Measurements from ENCODE around the gene SYNGAP1. TPM values are rescaled to one million over a fixed set of nuclear protein-coding genes. Genes with fewer than 3 reads are reported as not detected.

The SYNGAP1 gene
- total and polyA plus RNA-seq, 2 of the 4 experiments (the other 2 are of a cell fraction) = 1.4 to 17.0 TPM

GRCh38 chr6:33427585-33428223 is 7.8 kb downstream of the SYNGAP1 start:
- ChIA-PET POLR2A (ENCODE audit: unreplicated experiment) (no interaction called here), CTCF (no interaction called here)
- peak overlapping the region; percentile 72 for H3K9ac ChIP-seq (ENCODE audit: low read depth, low read length)
- H3K4me2 ChIP-seq (ENCODE audit: low read depth, low read length) = peak overlapping the region; percentile 88
- TF ChIP-seq CHD1 (IDR thresholded peaks at IDR 0.05; ENCODE audit: low read depth, low read length) = no peak
- TF ChIP-seq BHLHE40 (IDR thresholded peaks at IDR 0.05; ENCODE audit: low read depth, low read length) = peak; percentile 30; the same call in 1 of the 2 replicates
- peak; percentile 72; the same call in 1 of the 2 replicates for TF ChIP-seq MXI1 (IDR thresholded peaks at IDR 0.05; ENCODE audit: borderline replicate concordance, low read depth, low read length)
- H3K4me3 ChIP-seq (ENCODE audit: insufficient read depth, low read depth, low read length) = peak overlapping the region; percentile 94
- DNase-seq = no peak
- peak overlapping the region in 1 of 2 experiments; percentile 46; a peak in 1 of 4 replicates for H4K8ac ChIP-seq (ENCODE audit: low read depth in 2 of 2, low read length in 2 of 2)
- intact Hi-C loops (cut with micrococcal nuclease) = no loop called here
- H4K5ac ChIP-seq (ENCODE audit: low read depth, low read length) = no peak overlapping the region
- peak overlapping the region; percentile 38 for H2BK5ac ChIP-seq (ENCODE audit: low read depth, low read length, poor library complexity, severe bottlenecking)
- H3K9me3 ChIP-seq (ENCODE audit: control insufficient read depth, insufficient read depth, low read length) = no peaks in the 10 kb centered on the region
- no peak overlapping the region for H2BK20ac ChIP-seq (ENCODE audit: low read depth, low read length)
- peak overlapping the region; percentile 96; the same call in 1 of the 2 replicates for H2AK5ac ChIP-seq (ENCODE audit: low read depth, low read length)
- in situ Hi-C loops (cut with MboI; ENCODE audit: low sequenced_read_pairs) = no loop called here
- H3K9me1 ChIP-seq (ENCODE audit: insufficient read depth, low read length) = peaks cover 36% of the 10 kb centered on the region
- no peak overlapping the region; the same call in 2 of the 3 replicates for H2BK15ac ChIP-seq (ENCODE audit: low read depth, low read length)
- no peak overlapping the region for H2BK120ac ChIP-seq (ENCODE audit: low read depth, low read length)
- H2AK9ac ChIP-seq (replicated peaks; ENCODE audit: low read depth, low read length, poor library complexity) = peak overlapping the region; percentile 80
- H3K4me1 ChIP-seq (ENCODE audit: control insufficient read depth, insufficient read depth, low read length) = peaks cover 38% of the 10 kb centered on the region
- WGBS, 2 experiments (ENCODE audit: extremely low coverage in 2 of 2, insufficient read length in 1 of 2) = no CpG with 5 or more reads among the region's 79 CpGs
- H3K4ac ChIP-seq (ENCODE audit: low read depth, low read length) = peak overlapping the region; percentile 36
- dilution Hi-C loops (cut with HindIII; ENCODE audit: low sequenced_read_pairs, unreplicated experiment) = no loop called here
- peak overlapping the region; percentile 68 for H3K27ac ChIP-seq (ENCODE audit: insufficient read depth, low read length)
- peak overlapping the region; percentile 36; the same call in 1 of the 2 replicates for H4K91ac ChIP-seq (ENCODE audit: insufficient read depth, low read depth, low read length)
- H4K20me1 ChIP-seq (ENCODE audit: insufficient read depth, low read length) = peaks cover 35% of the 10 kb centered on the region
- H3K23ac ChIP-seq (ENCODE audit: low read depth, low read length) = peak overlapping the region; percentile 79; the same call in 1 of the 2 replicates
- peaks cover 33 to 92% of the 10 kb centered on the region in 2 experiments for H3K79me1 ChIP-seq (ENCODE audit: low read depth in 1 of 2, low read length in 2 of 2)
- H3K36me3 ChIP-seq (ENCODE audit: control insufficient read depth, insufficient read depth, low read length) = peaks cover 15% of the 10 kb centered on the region
- no peak overlapping the region; the same call in 1 of the 2 replicates for H3K18ac ChIP-seq (ENCODE audit: low read depth, low read length)
- peak overlapping the region; percentile 69 for H2AFZ ChIP-seq (replicated peaks; ENCODE audit: low read length, poor library complexity)
- ATAC-seq (ENCODE audit: low read depth) = peak; percentile 13
- H3K56ac ChIP-seq (ENCODE audit: extremely low read depth, insufficient read depth, low read length) = no peak overlapping the region
- no peaks in the 10 kb centered on the region for H3K27me3 ChIP-seq (ENCODE audit: control insufficient read depth, insufficient read depth, low read length)
- peak overlapping the region; percentile 22 for H3K14ac ChIP-seq (replicated peaks; ENCODE audit: low read depth, low read length)
- no TSS peak for BruUV-seq (replicated peaks)
